C4-2B (cell line): ENCODE measurements around the gene DNMT3B.
"Not testable (repeated sequence)": the region's sequence is repeated elsewhere in the genome, so short reads cannot be mapped to it uniquely, and the experiment has no call there.

Source experiments
- ZFX ChIP-seq: fragments of 450-650 bp; IDR thresholded peaks from 2 replicates; pipeline ENCODE4 v1.6.1; 2017
- TF ChIP-seq, protein P1 (sequence below): fragments of 450-650 bp; conservative IDR thresholded peaks from 2 replicates; pipeline ENCODE4 v1.5.1; 2017; ENCODE audit warnings: mild to moderate bottlenecking

- TF ChIP-seq, protein P1, sequence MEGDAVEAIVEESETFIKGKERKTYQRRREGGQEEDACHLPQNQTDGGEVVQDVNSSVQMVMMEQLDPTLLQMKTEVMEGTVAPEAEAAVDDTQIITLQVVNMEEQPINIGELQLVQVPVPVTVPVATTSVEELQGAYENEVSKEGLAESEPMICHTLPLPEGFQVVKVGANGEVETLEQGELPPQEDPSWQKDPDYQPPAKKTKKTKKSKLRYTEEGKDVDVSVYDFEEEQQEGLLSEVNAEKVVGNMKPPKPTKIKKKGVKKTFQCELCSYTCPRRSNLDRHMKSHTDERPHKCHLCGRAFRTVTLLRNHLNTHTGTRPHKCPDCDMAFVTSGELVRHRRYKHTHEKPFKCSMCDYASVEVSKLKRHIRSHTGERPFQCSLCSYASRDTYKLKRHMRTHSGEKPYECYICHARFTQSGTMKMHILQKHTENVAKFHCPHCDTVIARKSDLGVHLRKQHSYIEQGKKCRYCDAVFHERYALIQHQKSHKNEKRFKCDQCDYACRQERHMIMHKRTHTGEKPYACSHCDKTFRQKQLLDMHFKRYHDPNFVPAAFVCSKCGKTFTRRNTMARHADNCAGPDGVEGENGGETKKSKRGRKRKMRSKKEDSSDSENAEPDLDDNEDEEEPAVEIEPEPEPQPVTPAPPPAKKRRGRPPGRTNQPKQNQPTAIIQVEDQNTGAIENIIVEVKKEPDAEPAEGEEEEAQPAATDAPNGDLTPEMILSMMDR = not testable (repeated sequence)
- TF ChIP-seq ZFX = not testable (repeated sequence)
Observed at GRCh38 chr20:32765230-32765875, 3.2 kb downstream of the DNMT3B start.
